ENCODE results near the gene DNMT3B.

The DNMT3B gene

DNA sequence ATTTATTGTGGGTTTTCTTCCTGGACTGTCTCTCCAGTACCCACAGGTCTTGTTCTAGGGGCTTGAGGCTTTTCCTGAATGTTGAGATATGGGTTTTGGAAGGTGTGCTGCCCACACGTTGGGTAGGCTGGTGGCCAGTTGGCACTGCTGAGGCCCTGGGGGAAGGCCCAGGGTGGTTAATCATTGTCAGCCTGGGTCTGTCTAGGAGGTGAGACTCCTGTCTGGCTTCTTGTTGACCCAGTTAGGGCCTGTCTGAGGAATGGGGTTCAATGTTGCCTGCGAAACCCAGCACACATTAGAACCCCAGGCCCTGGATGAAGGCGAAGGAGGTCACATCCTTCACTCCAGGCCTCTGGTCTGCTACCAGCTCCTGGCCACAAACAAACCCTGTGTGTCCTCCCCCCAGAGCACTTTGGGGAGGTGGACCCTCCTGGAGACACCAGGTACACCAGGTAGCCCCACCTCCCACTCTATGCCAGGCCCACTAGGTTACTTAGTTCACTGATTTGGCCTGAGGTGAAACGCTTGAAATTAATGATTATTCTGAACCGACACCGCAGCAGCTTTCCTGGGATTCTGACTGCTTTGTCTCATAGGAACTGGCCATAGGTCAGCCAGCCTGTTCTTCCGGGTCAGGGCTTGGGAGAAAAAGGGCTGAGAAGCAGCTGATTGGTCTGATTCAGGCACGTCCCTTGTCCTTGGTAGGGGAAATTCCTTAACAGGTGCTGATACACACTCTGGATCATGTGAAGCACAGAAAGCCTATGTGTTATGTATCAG, 15.2 kb downstream of the DNMT3B start:
- H3K4me3 ChIP-seq (ENCODE audit: low read depth in 1 of 2, low read length in 1 of 2): no peak overlapping the region
- H3K27me3 ChIP-seq: no peaks in the 10 kb centered on the region
- no peaks in the 10 kb centered on the region for H3K4me1 ChIP-seq (ENCODE audit: control insufficient read depth in 1 of 2, insufficient read depth in 1 of 2, low read depth in 1 of 2, low read length in 1 of 2)
- no peaks in the 10 kb centered on the region for H3K36me3 ChIP-seq
- H3K9me3 ChIP-seq: no peaks in the 10 kb centered on the region
- H3K27ac ChIP-seq: no peak overlapping the region
- TF ChIP-seq, protein P1, sequence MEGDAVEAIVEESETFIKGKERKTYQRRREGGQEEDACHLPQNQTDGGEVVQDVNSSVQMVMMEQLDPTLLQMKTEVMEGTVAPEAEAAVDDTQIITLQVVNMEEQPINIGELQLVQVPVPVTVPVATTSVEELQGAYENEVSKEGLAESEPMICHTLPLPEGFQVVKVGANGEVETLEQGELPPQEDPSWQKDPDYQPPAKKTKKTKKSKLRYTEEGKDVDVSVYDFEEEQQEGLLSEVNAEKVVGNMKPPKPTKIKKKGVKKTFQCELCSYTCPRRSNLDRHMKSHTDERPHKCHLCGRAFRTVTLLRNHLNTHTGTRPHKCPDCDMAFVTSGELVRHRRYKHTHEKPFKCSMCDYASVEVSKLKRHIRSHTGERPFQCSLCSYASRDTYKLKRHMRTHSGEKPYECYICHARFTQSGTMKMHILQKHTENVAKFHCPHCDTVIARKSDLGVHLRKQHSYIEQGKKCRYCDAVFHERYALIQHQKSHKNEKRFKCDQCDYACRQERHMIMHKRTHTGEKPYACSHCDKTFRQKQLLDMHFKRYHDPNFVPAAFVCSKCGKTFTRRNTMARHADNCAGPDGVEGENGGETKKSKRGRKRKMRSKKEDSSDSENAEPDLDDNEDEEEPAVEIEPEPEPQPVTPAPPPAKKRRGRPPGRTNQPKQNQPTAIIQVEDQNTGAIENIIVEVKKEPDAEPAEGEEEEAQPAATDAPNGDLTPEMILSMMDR (IDR thresholded peaks at IDR 0.05): no peak

DNA sequence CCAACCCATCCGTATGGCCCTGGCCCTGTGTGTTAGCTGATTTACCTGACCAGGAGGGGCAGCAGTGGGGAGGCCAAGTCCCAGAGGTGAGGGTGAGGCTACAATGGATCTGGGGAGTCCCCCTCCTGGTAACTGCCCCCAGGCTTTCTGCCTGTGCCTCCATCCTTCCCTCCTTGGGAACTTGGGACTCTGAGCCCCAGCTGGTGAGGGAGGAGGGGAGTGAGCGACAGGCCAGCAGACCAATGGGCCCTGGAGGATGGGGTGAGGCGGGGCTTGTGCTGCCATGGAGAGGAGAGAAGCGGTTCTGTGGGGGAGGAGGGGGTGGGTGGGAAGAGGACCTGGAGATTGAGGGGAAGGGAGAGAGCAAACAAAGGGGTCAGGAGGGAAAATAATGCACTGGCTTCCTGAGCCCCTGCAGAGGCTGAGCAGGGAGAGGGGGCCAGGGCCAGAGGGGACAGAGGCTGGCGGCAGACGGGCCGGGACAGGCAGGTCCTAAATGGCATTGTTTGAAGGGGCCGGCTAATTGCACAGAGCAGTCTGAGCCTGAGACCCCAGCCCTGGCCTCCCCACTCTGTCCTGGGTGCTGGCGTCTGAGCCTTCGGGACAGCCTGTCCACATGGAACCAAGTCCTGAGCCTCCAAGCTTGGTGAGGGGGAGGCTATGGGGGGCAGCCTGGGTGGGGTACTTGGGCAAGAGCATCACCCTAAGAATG, 17.5 kb downstream of the DNMT3B start:
- Histone ChIP-seq H3K36me3 (no peaks in the 10 kb centered on the region), H3K4me3 (ENCODE audit: low read depth in 1 of 2, low read length in 1 of 2) (no peak overlapping the region), H3K4me1 (ENCODE audit: control insufficient read depth in 1 of 2, insufficient read depth in 1 of 2, low read depth in 1 of 2, low read length in 1 of 2) (no peaks in the 10 kb centered on the region), H3K9me3 (no peaks in the 10 kb centered on the region), H3K27me3 (no peaks in the 10 kb centered on the region), H3K27ac (no peak overlapping the region)
- TF ChIP-seq, protein P1 (IDR thresholded peaks at IDR 0.05): no peak

DNA sequence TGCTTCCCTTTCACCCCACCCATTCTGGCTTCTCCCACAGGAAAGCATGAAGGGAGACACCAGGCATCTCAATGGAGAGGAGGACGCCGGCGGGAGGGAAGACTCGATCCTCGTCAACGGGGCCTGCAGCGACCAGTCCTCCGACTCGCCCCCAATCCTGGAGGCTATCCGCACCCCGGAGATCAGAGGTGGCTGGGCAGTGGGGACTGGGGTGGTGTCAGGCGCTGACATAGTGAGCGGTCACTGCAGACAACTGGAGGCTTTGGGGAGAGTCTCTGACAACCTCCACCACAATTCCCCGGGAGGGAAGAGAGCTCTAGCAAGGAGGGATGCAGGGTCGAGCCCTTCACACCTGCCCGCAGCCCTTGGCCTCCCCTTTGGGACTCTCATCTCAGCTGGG, 18.1 kb downstream of the DNMT3B start:
- TF ChIP-seq, protein P1 (IDR thresholded peaks at IDR 0.05): no peak
- Histone ChIP-seq H3K27ac (no peak overlapping the region), H3K9me3 (no peaks in the 10 kb centered on the region), H3K4me3 (ENCODE audit: low read depth in 1 of 2, low read length in 1 of 2) (no peak overlapping the region), H3K36me3 (no peaks in the 10 kb centered on the region), H3K27me3 (no peaks in the 10 kb centered on the region), H3K4me1 (ENCODE audit: control insufficient read depth in 1 of 2, insufficient read depth in 1 of 2, low read depth in 1 of 2, low read length in 1 of 2) (no peaks in the 10 kb centered on the region)

DNA sequence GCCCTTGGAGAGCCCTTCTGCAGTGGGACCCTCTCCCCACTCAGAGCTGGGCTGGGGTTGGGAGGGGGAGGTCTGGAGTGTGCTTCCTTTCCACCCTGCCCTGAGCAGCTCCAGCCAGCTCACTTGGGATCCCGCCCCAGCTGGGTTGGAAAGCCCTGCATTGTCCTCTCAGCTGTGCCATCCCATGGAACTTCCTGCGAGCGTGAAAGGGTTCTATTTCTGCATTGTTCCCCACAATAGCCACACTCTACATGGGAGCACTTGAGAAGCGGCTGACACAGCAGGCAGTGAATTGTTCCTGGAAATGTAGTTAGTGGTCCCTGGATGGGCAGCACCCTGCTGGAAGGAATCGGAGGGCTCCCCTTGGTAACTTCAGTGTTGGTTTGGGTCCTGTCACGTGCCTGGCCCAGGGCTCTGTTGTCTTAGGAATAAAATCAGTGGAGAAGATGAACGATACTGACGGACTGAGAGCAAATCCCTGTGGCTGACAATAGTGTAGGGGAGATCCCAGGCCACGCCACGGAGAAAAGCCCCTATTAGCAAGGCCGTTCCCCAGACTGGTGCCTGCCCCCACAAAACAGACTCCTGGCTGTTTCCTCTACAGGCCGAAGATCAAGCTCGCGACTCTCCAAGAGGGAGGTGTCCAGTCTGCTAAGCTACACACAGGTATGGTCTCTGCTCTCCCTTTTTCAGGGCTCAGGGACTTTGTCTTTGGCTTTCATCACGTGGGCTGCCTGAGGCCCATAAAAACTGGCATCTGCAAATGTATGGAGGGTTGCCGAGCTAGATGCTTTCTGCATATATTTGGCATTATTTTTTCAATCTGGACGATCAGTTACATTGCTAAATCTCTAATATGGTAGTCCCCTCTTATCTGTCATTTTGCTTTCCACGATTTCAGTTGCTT, 18.8 kb downstream of the DNMT3B start:
- Histone ChIP-seq H3K27ac (no peak overlapping the region), H3K4me1 (ENCODE audit: control insufficient read depth in 1 of 2, insufficient read depth in 1 of 2, low read depth in 1 of 2, low read length in 1 of 2) (no peaks in the 10 kb centered on the region), H3K9me3 (no peaks in the 10 kb centered on the region), H3K27me3 (no peaks in the 10 kb centered on the region), H3K36me3 (no peaks in the 10 kb centered on the region), H3K4me3 (ENCODE audit: low read depth in 1 of 2, low read length in 1 of 2) (no peak overlapping the region)
- TF ChIP-seq, protein P1 (IDR thresholded peaks at IDR 0.05): no peak

DNA sequence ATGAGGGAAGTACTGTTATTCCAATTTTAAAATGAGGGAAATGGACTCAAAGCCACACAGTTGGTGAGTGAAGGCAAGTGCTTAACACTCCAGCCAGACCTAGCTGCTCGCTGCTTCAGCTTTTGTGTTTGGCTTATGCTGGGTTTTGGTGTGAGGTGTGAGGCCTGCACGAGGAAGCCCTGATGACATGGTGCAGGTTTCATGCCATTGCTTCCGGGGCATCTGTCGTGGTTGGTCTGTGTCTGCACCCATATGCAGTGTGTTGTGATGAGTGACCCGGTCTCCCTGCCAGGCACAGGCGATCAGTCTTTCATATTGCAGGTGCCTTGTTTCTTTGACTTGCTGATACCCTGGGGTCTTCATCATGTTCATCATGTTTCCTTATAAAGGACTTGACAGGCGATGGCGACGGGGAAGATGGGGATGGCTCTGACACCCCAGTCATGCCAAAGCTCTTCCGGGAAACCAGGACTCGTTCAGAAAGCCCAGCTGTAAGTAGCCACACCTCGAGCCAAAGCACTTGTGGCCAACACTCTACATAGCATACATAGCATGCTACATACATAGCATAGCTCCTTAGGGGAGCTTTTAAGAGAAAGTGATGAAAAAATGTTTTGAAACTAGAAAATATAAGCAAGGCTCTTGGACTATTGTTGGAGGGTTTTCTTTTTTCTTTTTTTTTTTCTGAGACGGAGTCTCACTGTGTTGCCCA, 22.3 kb downstream of the DNMT3B start:
- no peak overlapping the region for H3K4me3 ChIP-seq (ENCODE audit: low read depth in 1 of 2, low read length in 1 of 2)
- TF ChIP-seq, protein P1 (IDR thresholded peaks at IDR 0.05): no peak
- H3K27ac ChIP-seq: no peak overlapping the region
- no peaks in the 10 kb centered on the region for H3K27me3 ChIP-seq
- H3K9me3 ChIP-seq: no peaks in the 10 kb centered on the region
- H3K36me3 ChIP-seq: no peaks in the 10 kb centered on the region
- no peaks in the 10 kb centered on the region for H3K4me1 ChIP-seq (ENCODE audit: control insufficient read depth in 1 of 2, insufficient read depth in 1 of 2, low read depth in 1 of 2, low read length in 1 of 2)

Data from neutrophil (primary cell).